Parathyroid adenoma (tissue), 2 donors: ENCODE results near the gene REEP1.
"Not testable (repeated sequence)": the region's sequence is repeated elsewhere in the genome, so short reads cannot be mapped to it uniquely, and the experiment has no call there.

Source experiments
- H2AFZ ChIP-seq: fragments of 300-600 bp; sonication (generic); one replicate; pipeline ENCODE4 v1.7.0; 2017; ENCODE audit warnings: antibody characterized with exemption, mild to moderate bottlenecking
- H3K27ac ChIP-seq: fragments of 300-600 bp; sonication (generic); one replicate; pipeline ENCODE4 v1.7.0; 2017
- H3K27me3 ChIP-seq: fragments of 300-600 bp; sonication (generic); one replicate; pipeline ENCODE4 v1.7.0; 2017; ENCODE audit warnings: low read length; ENCODE audit not compliant: control insufficient read depth, insufficient read depth
- H3K36me3 ChIP-seq: fragments of 300-600 bp; sonication (generic); one replicate; pipeline ENCODE4 v1.7.0; 2017; ENCODE audit warnings: low read length; ENCODE audit not compliant: control insufficient read depth, insufficient read depth
- H3K4me1 ChIP-seq: fragments of 300-600 bp; sonication (generic); one replicate; pipeline ENCODE4 v1.7.0; 2017; ENCODE audit warnings: control low read depth
- H3K4me2 ChIP-seq: fragments of 300-600 bp; sonication (generic); one replicate; pipeline ENCODE4 v1.7.0; 2017; ENCODE audit warnings: low read length
- H3K4me3 ChIP-seq: fragments of 300-600 bp; sonication (generic); one replicate; pipeline ENCODE4 v1.7.0; 2017; ENCODE audit warnings: low read depth, low read length
- H3K79me2 ChIP-seq: fragments of 300-600 bp; sonication (generic); one replicate; pipeline ENCODE4 v1.7.0; 2017; ENCODE audit warnings: control low read depth
- H3K9ac ChIP-seq: fragments of 300-600 bp; sonication (generic); one replicate; pipeline ENCODE4 v1.7.0; 2017; ENCODE audit warnings: mild to moderate bottlenecking
- H3K9me3 ChIP-seq: fragments of 300-600 bp; sonication (generic); one replicate; pipeline ENCODE4 v1.7.0; 2017; ENCODE audit warnings: low read length; ENCODE audit not compliant: control insufficient read depth
- TF ChIP-seq, protein P1 (sequence below): fragments of 300-600 bp; sonication (generic); IDR thresholded peaks from one replicate; pipeline ENCODE4 v1.7.0; 2017; ENCODE audit warnings: antibody characterized with exemption, mild to moderate bottlenecking
- donor health status: primary hyperparathyroidism.

REEP1 gene

GRCh38 chr2:86350751-86351150, 13.3 kb upstream of the REEP1 start:
- Histone ChIP-seq H3K4me1 (no peaks in the 10 kb centered on the region), H3K36me3 (no peaks in the 10 kb centered on the region), H3K9ac (no peak overlapping the region), H2AFZ (no peak overlapping the region), H3K27me3 (no peaks in the 10 kb centered on the region), H3K4me3 (no peak overlapping the region), H3K27ac (no peak overlapping the region), H3K4me2 (no peak overlapping the region), H3K79me2 (no peaks in the 10 kb centered on the region), H3K9me3 (no peaks in the 10 kb centered on the region)
- TF ChIP-seq, protein P1, sequence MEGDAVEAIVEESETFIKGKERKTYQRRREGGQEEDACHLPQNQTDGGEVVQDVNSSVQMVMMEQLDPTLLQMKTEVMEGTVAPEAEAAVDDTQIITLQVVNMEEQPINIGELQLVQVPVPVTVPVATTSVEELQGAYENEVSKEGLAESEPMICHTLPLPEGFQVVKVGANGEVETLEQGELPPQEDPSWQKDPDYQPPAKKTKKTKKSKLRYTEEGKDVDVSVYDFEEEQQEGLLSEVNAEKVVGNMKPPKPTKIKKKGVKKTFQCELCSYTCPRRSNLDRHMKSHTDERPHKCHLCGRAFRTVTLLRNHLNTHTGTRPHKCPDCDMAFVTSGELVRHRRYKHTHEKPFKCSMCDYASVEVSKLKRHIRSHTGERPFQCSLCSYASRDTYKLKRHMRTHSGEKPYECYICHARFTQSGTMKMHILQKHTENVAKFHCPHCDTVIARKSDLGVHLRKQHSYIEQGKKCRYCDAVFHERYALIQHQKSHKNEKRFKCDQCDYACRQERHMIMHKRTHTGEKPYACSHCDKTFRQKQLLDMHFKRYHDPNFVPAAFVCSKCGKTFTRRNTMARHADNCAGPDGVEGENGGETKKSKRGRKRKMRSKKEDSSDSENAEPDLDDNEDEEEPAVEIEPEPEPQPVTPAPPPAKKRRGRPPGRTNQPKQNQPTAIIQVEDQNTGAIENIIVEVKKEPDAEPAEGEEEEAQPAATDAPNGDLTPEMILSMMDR = no peak

DNA sequence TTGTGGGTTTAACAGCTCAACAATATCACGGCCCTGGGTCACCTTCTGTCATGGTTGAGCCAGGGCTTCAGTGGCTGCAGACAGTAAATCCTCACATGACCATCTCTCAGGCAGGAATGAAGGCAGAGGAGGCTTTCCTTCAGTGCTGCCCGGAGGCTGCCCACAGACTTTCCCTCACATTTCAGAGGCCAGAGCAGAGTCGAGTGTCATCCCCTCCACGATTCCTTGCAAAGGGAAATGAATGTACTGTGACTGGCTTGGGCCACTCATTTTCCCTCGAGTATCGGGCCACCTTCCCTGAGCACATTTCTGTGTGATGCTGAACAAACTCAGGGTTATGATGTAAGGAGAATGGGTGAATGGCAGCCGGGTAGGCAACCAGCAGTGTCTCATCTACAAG, 10.0 kb upstream of the REEP1 start:
- H3K36me3 ChIP-seq = no peaks in the 10 kb centered on the region
- no peaks in the 10 kb centered on the region for H3K9me3 ChIP-seq
- no peak overlapping the region for H3K27ac ChIP-seq
- H3K4me3 ChIP-seq = no peak overlapping the region
- H3K4me1 ChIP-seq = no peaks in the 10 kb centered on the region
- no peaks in the 10 kb centered on the region for H3K27me3 ChIP-seq
- H3K79me2 ChIP-seq = no peaks in the 10 kb centered on the region
- TF ChIP-seq, protein P1 = no peak
- H3K9ac ChIP-seq = no peak overlapping the region
- no peak overlapping the region for H3K4me2 ChIP-seq
- H2AFZ ChIP-seq = no peak overlapping the region

GRCh38 chr2:86345783-86346370, 8.5 kb upstream of the REEP1 start:
- not testable (repeated sequence) for H2AFZ ChIP-seq, H3K27ac ChIP-seq, H3K36me3 ChIP-seq, H3K4me2 ChIP-seq, H3K9ac ChIP-seq, H3K27me3 ChIP-seq, H3K79me2 ChIP-seq, H3K4me3 ChIP-seq, H3K4me1 ChIP-seq, H3K9me3 ChIP-seq

GRCh38 chr2:86344404-86344803, 7.0 kb upstream of the REEP1 start:
- Histone ChIP-seq H3K27me3 (no peaks in the 10 kb centered on the region), H3K4me1 (no peaks in the 10 kb centered on the region), H3K9me3 (no peaks in the 10 kb centered on the region), H3K4me2 (no peak overlapping the region), H3K36me3 (no peaks in the 10 kb centered on the region), H3K4me3 (no peak overlapping the region), H3K79me2 (no peaks in the 10 kb centered on the region), H2AFZ (no peak overlapping the region), H3K27ac (no peak overlapping the region), H3K9ac (no peak overlapping the region)
- TF ChIP-seq, protein P1 = no peak

GRCh38 chr2:86342488-86342887, 5.1 kb upstream of the REEP1 start:
- Histone ChIP-seq H2AFZ (no peak overlapping the region), H3K4me2 (no peak overlapping the region), H3K4me3 (no peak overlapping the region), H3K36me3 (no peaks in the 10 kb centered on the region), H3K27me3 (no peaks in the 10 kb centered on the region), H3K4me1 (no peaks in the 10 kb centered on the region), H3K9ac (no peak overlapping the region), H3K27ac (no peak overlapping the region), H3K9me3 (no peaks in the 10 kb centered on the region), H3K79me2 (no peaks in the 10 kb centered on the region)
- TF ChIP-seq, protein P1 = no peak
